GM12801 (cell line): ENCODE results near the gene HEMK1.

Experiments used
- TF ChIP-seq, protein P1 (sequence below): IDR thresholded peaks from one replicate; pipeline ENCODE4 v1.5.1; 2011; ENCODE audit warnings: control low read depth; ENCODE audit not compliant: insufficient read length; ENCODE audit errors: extremely low read depth

The HEMK1 gene

GRCh38 chr3:50599716-50600118, 30.4 kb downstream of the HEMK1 start:
- TF ChIP-seq, protein P1, sequence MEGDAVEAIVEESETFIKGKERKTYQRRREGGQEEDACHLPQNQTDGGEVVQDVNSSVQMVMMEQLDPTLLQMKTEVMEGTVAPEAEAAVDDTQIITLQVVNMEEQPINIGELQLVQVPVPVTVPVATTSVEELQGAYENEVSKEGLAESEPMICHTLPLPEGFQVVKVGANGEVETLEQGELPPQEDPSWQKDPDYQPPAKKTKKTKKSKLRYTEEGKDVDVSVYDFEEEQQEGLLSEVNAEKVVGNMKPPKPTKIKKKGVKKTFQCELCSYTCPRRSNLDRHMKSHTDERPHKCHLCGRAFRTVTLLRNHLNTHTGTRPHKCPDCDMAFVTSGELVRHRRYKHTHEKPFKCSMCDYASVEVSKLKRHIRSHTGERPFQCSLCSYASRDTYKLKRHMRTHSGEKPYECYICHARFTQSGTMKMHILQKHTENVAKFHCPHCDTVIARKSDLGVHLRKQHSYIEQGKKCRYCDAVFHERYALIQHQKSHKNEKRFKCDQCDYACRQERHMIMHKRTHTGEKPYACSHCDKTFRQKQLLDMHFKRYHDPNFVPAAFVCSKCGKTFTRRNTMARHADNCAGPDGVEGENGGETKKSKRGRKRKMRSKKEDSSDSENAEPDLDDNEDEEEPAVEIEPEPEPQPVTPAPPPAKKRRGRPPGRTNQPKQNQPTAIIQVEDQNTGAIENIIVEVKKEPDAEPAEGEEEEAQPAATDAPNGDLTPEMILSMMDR, result no peak

GRCh38 chr3:50600141-50600753, 30.9 kb downstream of the HEMK1 start:
- TF ChIP-seq, protein P1, result no peak

- TF ChIP-seq, protein P1, result no peak
Measured at GRCh38 chr3:50600841-50601591, 31.7 kb downstream of the HEMK1 start.

- TF ChIP-seq, protein P1, result no peak
Measured at GRCh38 chr3:50602595-50603191, 33.4 kb downstream of the HEMK1 start.

GRCh38 chr3:50603261-50604109, 34.2 kb downstream of the HEMK1 start:
- TF ChIP-seq, protein P1, result no peak

DNA sequence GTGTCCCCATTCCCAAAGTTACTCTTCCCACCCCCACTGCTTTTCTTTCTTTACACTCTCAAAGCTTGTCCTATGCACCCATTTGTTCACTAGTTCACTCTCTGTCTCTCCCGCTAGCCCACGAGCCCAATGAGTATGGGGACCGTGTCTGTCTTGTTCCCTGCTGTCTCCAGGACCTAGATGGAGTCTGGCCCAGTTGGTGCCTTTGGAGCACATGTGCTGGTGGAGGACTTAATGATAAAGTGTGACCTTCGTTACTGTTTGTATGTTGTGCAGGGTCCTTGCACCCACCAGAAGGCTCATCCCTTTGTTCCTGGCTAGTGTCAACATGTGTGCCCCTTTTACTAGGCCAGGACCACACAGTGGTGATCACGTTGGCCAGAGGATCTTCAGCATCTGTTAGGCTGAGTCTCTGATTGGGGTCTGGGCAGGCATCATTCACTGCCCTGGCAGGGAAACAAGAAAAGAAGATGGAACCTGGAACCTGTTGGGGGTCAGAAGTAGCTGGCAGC, 34.8 kb downstream of the HEMK1 start:
- TF ChIP-seq, protein P1, result no peak
